ENCODE data around the gene APBA2.

The APBA2 gene

GRCh38 chr15:28962851-28963710 is 77.3 kb downstream of the APBA2 start:
- no peak for DNase-seq

DNA sequence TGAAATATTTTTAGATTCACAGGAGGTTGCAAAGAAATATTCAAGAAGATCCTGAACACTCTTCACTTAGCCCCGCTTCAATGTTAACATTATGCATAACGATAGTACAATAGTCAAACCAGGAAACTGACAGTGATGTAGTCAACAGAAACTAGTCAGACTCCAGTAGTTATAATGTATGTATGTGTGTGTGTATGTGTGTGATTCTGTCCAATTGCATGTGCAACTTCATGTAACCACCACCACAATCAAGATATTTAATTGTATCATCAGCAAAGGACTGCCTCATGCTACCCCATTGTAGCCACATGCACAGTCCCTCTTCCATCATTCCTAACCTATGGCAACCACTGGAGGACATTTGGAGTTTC is 77.9 kb downstream of the APBA2 start:
- DNase-seq: no peak

GRCh38 chr15:28964098-28964497 is 78.3 kb downstream of the APBA2 start:
- no peak for DNase-seq

DNA sequence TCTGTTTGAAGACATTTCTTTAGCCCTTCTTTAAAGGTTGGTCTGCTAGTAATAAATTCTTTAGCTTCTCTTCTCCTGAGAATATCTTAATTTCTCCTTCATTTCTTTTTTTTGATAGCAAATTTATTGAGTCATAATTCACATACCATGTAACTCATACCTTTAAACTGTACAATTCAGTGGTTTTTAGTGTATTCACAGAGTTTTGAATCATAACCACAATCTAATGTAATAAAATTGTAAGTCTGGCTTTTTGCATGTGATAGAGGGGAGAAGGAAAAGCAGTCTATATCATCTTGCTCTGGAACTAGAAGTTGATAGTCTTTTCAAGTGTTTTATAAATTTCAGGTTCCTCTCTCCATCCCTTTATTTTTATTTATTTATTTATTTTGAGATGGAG is 81.3 kb downstream of the APBA2 start:
- peak; percentile 50 for DNase-seq

GRCh38 chr15:28967990-28968389 is 82.2 kb downstream of the APBA2 start:
- no peak for DNase-seq

GRCh38 chr15:28969511-28970085 is 83.8 kb downstream of the APBA2 start:
- DNase-seq: no peak

DNA sequence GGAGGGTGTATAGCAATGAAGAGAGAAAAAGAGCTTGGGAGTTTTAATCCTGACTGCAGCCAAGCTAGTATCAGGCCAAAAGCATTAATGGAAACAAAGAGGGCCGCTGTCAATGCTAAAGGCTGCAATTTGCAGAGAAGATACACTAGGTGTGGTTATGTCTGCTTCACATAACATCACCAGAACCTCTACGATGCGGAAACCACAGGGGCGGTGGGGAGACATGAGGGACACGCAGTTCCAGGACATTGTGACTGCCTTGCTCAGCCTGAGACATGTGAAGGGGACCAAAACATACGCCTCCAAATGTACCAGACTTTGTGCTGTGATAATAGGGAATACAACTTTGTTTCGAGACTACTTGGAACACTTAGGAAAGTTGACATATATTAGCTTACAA is 88.4 kb downstream of the APBA2 start:
- no peak for DNase-seq

DNA sequence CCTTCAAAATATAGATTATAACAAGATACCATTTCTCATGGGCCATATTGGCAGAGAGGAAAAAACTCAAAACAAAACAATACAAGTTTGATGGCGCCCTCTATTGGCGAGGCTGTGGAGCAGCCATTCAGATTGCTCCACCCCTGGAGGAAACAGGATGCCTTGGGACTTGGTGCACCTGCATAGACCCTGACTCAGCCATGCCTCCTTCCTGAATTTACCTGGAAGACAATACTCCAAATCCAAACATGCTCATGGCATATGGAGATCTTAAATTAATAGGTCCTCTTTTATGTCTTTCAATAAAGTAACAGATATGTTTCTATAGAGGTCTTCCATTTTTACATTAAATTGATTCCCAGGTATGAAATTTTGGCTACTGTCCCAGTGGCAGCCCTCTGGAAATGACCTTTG is 90.0 kb downstream of the APBA2 start:
- peak; percentile 57 for DNase-seq

GRCh38 chr15:28977377-28978010 is 91.7 kb downstream of the APBA2 start:
- peak; percentile 96 for DNase-seq

DNA sequence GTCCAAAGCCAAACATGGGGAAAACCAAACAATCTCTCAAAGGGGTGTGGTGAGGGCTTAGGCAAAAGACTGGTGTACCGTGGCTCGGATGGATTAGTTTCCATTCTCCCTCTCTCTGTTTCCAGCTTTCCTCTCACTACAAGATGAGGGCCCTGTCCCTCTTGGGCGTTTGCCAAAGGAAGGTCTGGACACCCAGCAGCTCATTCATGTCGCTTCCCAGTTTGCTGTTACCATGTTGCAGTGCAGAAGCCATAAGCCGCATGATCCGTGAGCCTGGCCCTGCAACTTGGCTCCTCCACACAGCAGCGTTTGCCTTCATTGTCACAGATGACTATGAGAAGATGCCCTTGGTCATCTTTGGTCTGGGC is 92.2 kb downstream of the APBA2 start:
- no peak for DNase-seq

DNA sequence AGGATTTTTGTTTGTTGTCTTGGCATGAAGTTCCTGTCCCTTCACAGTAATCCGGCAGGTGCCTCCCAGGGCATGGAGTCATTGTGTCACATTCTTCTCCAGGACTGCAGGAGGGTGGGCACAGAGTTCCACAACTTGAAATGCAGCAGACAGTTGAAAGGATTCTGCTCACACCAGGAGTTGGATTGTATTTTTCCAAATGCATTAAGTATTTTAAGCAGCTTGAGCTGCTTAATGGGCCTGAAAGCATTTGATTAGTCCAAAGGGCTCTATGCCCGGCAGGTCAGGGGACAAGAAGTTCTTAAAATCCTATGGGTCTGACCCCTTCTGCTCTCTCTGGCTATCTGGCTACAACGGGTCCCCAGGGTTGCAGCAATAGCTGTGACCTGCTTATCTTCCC is 92.9 kb downstream of the APBA2 start:
- no peak for DNase-seq

DNA sequence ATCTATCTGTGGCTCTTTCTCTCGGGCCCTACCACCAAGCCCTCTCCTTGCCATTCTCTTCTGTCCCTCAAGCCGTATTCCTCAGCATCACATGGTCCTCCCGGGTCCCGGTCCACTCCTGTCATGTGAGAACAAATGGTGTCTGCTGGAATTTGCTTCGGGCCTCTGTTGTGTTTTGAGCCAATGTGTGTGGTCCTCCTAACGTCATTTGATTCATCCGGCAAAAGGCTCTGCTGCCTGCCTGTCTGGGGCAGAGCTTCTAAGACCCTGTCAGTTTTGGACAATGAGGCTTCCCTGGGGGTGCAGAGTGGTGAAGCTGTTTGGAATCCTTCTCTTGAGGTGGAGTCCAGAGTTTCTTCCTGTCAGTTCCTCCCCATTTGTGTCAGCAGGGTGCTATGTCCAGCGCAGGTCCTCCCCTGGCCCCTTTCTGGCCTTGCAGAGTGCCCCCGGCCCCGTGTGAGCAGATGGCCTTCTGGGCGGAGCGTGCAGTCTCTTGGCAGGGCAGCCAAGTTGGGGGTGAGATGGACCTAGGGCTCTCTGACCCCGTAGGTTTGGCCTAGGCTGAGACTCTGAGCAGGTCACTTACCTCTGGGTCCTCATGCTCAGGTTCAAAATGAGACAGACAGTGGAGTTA is 93.6 kb downstream of the APBA2 start:
- no peak for DNase-seq

DNA sequence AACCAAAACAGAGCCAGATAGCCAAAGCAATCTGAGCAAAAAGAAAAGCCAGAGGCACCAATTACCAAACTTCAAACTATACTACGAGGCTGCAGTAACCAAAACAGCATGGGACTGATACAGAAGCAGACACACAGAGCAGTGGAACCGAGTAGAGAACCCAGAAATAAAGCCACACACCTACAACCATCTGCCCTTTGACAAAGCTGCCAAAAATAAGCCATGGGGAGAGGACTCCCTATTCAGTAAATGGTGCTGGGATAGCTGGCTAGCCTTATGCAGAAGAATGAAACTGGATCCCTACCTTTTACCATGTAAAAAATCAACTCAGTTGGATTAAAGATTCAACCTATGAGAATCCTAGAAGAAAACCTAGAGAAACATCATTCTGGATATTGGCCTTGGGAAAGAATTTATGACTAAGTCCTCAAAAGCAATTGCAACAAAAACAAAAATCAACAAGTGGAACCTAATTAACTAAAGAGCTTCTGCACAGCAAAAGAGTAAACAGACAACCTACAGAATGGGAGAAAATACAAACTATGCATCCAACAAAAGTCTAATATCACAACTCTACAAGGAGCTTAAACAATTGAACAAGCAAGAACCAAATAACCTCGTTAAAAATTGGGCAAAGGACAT is 95.1 kb downstream of the APBA2 start:
- no peak for DNase-seq

GRCh38 chr15:28981351-28981720 is 95.6 kb downstream of the APBA2 start:
- peak; percentile 12 for DNase-seq

- DNase-seq: no peak
Measured at GRCh38 chr15:28981921-28982320, 96.1 kb downstream of the APBA2 start.

DNA sequence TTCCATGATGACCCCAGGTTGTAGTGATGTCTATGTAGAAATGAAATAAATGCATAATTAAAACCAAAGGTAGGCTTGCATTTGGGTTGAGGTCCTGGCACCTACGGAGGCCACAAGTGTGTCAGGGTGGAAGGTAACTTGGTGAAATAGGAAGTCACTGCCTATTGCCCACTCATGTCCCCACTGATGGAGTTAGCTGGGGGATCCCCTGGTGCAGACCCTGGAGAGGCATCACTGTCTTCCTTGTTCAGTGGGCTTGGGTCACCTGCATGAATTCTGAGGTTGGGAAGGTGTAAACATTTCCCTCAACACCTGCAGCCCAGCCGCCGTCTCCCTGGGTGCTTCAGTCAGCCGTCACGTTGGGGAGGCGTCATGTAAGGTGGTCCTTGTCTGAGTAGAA is 97.1 kb downstream of the APBA2 start:
- DNase-seq: no peak

- DNase-seq: no peak
Measured at GRCh38 chr15:28983432-28984311, 97.9 kb downstream of the APBA2 start.

- peak; percentile 56 for DNase-seq
Measured at GRCh38 chr15:28984421-28985315, 98.9 kb downstream of the APBA2 start.

DNA sequence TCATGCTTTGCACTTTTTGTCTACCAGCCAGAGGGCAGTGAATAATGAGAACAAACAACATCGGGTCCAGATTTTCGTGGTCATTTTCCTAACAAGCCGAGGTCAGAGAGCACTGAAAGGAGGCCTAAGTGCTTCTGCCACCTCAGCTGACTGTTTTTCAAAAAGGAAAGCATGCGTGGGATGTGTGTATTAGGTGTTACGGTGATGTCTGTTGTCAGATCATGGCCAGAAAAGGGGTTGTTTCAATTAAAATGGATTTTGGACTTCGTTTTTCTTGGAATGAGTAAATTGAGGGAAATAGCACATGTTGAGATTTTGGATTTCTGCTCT is 99.5 kb downstream of the APBA2 start:
- DNase-seq: no peak

- DNase-seq: no peak
Measured at GRCh38 chr15:28985691-28986090, 99.9 kb downstream of the APBA2 start.

- DNase-seq: no peak
Measured at GRCh38 chr15:28986108-28986507, 100.3 kb downstream of the APBA2 start.

Measured in fibroblast of skin of right biceps (primary cell).